Activated CD8-positive, alpha-beta T cell treated with anti-CD3 and anti-CD28 coated beads for 36 hours (primary cell): ENCODE results near the gene CDH8. TPM values are rescaled to one million over a fixed set of nuclear protein-coding genes. Genes with fewer than 3 reads are reported as not detected.

ENCODE experiments used
- ATAC-seq: fragments of 200-7000 bp; cut with Tn5 transposase; one replicate; pipeline ENCODE4 v1.10.0; 2021; ENCODE audit warnings: mild to moderate bottlenecking, moderate library complexity
- CTCF ChIA-PET: fragments of 350-600 bp; sonication (Branson Sonifier 250); formaldehyde crosslinking; loops from one replicate; lab custom pipeline; 2021; ENCODE audit warnings: antibody characterized with exemption; lab: Charles Lee
- POLR2A ChIA-PET: fragments of 350-600 bp; sonication (Branson Sonifier 250); formaldehyde crosslinking; loops from one replicate; lab custom pipeline; 2021; ENCODE audit warnings: antibody characterized with exemption; lab: Charles Lee
- DNase-seq: peaks from one replicate; pipeline ENCODE4 v3.0.0-alpha.2; 2020
- H3K27ac Mint-ChIP-seq: one replicate; pipeline ENCODE4 v1.8.0; 2021; ENCODE audit warnings: mild to moderate bottlenecking, mixed read lengths
- H3K27me3 Mint-ChIP-seq: one replicate; pipeline ENCODE4 v1.8.0; 2021; ENCODE audit warnings: mixed read lengths
- H3K36me3 Mint-ChIP-seq: one replicate; pipeline ENCODE4 v1.8.0; 2021; ENCODE audit warnings: low read depth, mixed read lengths
- H3K4me1 Mint-ChIP-seq: one replicate; pipeline ENCODE4 v1.8.0; 2021; ENCODE audit warnings: low read depth, mixed read lengths
- H3K4me3 Mint-ChIP-seq: one replicate; pipeline ENCODE4 v1.8.0; 2021; ENCODE audit warnings: mild to moderate bottlenecking, moderate library complexity, mixed read lengths
- H3K9me3 Mint-ChIP-seq: one replicate; pipeline ENCODE4 v1.8.0; 2021; ENCODE audit warnings: mixed read lengths
- intact Hi-C: fragments of 100-400 bp; cut with micrococcal nuclease; formaldehyde crosslinking; loops from one replicate; pipeline ENCODE4 v1.10.0; 2022
- total RNA-seq, 2 experiments: library from RNA; stranded (reverse); gene quantifications; one replicate each; pipeline ENCODE4 v1.2.3, GENCODE V29; 2021
- TF ChIP-seq, protein P1 (sequence below): fragments of 200-600 bp; IDR thresholded peaks from one replicate; pipeline ENCODE4 v1.8.0; 2022; ENCODE audit warnings: antibody characterized with exemption, mild to moderate bottlenecking

The CDH8 gene, protein sequence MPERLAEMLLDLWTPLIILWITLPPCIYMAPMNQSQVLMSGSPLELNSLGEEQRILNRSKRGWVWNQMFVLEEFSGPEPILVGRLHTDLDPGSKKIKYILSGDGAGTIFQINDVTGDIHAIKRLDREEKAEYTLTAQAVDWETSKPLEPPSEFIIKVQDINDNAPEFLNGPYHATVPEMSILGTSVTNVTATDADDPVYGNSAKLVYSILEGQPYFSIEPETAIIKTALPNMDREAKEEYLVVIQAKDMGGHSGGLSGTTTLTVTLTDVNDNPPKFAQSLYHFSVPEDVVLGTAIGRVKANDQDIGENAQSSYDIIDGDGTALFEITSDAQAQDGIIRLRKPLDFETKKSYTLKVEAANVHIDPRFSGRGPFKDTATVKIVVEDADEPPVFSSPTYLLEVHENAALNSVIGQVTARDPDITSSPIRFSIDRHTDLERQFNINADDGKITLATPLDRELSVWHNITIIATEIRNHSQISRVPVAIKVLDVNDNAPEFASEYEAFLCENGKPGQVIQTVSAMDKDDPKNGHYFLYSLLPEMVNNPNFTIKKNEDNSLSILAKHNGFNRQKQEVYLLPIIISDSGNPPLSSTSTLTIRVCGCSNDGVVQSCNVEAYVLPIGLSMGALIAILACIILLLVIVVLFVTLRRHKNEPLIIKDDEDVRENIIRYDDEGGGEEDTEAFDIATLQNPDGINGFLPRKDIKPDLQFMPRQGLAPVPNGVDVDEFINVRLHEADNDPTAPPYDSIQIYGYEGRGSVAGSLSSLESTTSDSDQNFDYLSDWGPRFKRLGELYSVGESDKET
- total RNA-seq: not detected

DNA sequence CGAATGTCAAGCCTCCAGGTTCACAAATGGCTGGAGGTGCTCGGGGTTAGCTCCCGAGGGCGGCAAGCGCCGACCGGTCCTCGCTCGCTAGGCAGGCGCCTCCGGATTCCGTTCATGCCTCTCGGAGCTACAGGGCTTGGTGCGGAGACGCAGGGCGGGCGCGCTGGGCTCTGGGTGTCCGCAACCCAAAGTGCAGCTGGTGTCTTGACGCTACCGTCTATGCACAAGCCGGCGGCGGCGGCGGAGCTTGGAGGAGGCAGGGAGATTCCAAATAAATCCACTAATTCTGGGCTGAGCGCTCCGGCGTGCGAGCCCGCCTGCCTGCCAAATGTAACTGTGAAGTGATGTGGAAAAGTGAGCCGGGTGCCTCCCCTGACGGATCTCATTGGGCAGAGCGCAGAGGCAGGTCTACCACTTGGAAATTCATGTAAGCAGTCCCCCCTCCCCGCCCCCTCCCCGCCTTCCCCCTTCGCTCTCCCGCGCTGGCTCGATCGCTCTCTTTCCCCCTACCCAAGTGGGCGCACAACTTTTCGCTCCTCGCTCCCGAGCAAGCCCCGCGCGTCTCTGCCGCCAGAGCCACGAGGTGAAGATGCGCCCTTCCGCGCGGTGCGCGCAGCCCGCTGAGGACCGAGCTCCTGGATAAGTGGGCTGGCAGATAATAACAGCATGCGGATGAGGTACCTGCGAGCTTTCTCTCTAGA, at the start of gene CDH8:
CDH8 (minus strand) TSS at position 338 of the 701 bp plus-strand sequence. CDS start 15,035 bp downstream, outside the sequence.
- DNase-seq (no peak), ATAC-seq (no peak)
- H3K4me3 Mint-ChIP-seq: no peak within 1 kb of the TSS
- peaks cover 5% of the 10 kb centered on the region for H3K9me3 Mint-ChIP-seq
- peaks cover 29% of the 10 kb centered on the region for H3K27me3 Mint-ChIP-seq
- H3K4me1 Mint-ChIP-seq: no peaks in the 10 kb centered on the region
- ChIA-PET CTCF (no interaction called here), POLR2A (no interaction called here)
- no peak within 1 kb of the TSS for H3K27ac Mint-ChIP-seq
- no peaks in the 10 kb centered on the region for H3K36me3 Mint-ChIP-seq
- TF ChIP-seq, protein P1, sequence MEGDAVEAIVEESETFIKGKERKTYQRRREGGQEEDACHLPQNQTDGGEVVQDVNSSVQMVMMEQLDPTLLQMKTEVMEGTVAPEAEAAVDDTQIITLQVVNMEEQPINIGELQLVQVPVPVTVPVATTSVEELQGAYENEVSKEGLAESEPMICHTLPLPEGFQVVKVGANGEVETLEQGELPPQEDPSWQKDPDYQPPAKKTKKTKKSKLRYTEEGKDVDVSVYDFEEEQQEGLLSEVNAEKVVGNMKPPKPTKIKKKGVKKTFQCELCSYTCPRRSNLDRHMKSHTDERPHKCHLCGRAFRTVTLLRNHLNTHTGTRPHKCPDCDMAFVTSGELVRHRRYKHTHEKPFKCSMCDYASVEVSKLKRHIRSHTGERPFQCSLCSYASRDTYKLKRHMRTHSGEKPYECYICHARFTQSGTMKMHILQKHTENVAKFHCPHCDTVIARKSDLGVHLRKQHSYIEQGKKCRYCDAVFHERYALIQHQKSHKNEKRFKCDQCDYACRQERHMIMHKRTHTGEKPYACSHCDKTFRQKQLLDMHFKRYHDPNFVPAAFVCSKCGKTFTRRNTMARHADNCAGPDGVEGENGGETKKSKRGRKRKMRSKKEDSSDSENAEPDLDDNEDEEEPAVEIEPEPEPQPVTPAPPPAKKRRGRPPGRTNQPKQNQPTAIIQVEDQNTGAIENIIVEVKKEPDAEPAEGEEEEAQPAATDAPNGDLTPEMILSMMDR: no peak
- intact Hi-C loops: no loop called here

DNA sequence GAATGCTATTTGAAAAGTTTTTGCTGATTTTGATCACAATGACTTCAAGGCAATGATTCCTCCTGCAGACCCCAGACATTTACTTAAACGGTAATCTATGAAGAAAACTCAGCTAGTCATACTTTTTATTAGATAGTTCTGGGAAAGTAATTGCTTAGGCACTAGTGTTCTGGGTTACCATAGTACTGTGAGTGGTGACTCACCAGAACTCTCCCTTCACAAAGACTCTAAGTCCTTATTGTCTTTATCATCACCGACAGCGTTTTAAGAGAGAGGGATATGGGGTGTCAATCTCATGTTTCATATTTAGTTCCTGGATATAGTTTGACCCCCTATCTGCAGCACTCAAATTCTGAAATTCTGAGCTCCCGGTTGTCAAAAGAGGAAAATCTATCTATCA, 43.0 kb upstream of the CDH8 start:
- Mint-ChIP-seq H3K36me3 (no peaks in the 10 kb centered on the region), H3K4me3 (no peak overlapping the region), H3K9me3 (peaks cover 11% of the 10 kb centered on the region), H3K4me1 (no peaks in the 10 kb centered on the region), H3K27me3 (no peaks in the 10 kb centered on the region), H3K27ac (no peak overlapping the region)
- no peak for ATAC-seq
- no peak for DNase-seq
- ChIA-PET CTCF (no interaction called here), POLR2A (no interaction called here)
- TF ChIP-seq, protein P1: no peak
- intact Hi-C loops: no loop called here

DNA sequence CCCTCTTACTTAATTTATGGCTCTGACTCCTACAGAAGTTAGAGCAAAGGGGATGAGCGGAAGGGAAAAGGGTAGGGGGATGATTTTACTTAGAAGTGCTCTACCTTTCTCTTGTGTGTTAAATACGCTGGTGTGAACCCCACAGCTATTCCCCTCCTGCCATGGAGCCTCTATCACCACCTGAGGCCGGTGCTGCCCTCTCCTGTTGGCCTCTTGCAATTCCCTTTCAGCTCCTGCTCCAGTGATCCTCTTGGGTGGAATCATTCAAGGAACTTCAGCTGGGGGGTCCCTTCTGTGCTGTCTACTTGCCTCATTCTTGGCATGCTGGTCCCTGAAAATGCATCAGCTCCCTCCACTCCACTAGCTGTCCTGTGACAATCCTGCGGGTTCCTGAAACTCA, 41.8 kb upstream of the CDH8 start:
- TF ChIP-seq, protein P1: no peak
- Mint-ChIP-seq H3K27ac (no peak overlapping the region), H3K36me3 (no peaks in the 10 kb centered on the region), H3K4me1 (no peaks in the 10 kb centered on the region), H3K4me3 (no peak overlapping the region), H3K9me3 (peaks cover 14% of the 10 kb centered on the region), H3K27me3 (no peaks in the 10 kb centered on the region)
- intact Hi-C loops: no loop called here
- ChIA-PET POLR2A (no interaction called here), CTCF (no interaction called here)
- no peak for ATAC-seq
- no peak for DNase-seq

DNA sequence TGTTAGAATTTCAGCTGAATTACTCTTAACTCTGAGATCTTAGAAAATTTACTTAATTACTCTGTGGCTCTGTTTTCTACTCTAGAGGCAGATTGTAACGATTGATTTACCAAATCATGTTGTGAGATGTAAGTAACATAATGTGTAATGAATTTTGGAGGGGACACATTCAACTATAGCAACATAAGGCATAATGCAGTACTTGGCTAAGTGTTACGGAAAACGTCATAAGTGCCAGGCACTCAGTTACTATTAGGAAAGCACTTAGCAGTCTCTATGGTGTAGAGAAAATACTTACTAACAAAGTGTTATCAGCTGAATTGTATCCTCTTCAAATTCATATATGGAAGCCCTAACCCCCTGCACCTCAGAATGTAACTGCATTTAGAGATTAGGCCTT, 40.6 kb upstream of the CDH8 start:
- no peak for ATAC-seq
- CTCF ChIA-PET: no interaction called here
- no peaks in the 10 kb centered on the region for H3K27me3 Mint-ChIP-seq
- intact Hi-C loops: no loop called here
- H3K4me1 Mint-ChIP-seq: no peaks in the 10 kb centered on the region
- TF ChIP-seq, protein P1: no peak
- H3K27ac Mint-ChIP-seq: no peak overlapping the region
- H3K9me3 Mint-ChIP-seq: peaks cover 13% of the 10 kb centered on the region
- H3K4me3 Mint-ChIP-seq: no peak overlapping the region
- DNase-seq: no peak
- POLR2A ChIA-PET: no interaction called here
- H3K36me3 Mint-ChIP-seq: no peaks in the 10 kb centered on the region
